ENCODE results near the gene PC.

PC gene

DNA sequence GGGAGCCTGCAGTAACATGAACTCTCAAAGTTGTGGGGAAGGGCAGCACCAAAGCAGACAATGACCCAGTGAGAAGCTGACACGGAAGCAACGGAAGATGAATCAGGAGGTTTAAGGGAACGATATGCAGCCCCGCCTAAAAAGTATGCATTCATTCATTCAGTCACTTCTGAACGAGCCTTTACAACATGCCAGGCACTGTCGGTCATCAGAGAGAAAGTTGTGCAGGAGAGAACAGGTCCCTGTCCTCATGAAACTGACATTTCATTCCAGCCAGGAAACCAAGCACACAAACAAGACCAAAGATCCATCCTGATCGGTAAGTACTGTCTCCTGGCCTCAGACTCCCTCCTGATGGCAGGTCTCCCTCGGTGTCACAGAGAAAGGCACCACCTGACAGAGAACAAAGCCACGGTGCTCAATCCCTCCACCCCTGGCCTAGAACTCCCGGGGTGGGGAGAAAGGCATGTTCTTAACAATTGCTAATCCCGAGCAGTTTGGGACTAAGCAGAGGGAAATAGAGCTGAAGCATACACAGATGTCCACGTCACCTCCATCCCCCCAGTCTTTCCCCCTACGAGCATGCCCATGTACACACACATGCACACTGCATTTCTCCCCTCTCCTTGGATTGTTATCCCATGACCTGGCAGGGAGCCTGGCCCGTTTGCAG lies 52.0 kb downstream of the PC start:
- DNase-seq, result no peak

DNA sequence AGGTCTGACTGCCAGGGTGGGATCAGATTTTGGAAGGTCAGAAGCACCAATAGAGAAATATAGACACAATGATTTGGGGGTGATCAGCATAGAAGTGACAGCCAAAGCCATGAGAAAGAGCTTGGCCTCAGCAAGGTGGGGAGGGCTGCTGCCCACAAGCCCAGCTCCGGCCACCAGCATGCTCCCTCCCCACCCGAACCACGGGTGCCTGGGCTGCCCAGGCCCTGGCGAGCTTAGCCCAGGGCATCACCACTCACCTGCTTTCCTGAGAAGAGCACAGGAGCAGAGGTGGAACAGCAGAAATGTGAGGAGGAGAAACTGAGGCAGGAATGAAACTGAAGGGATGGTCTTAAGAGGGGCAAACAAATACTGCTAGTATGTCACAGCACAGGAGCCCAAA lies 52.6 kb downstream of the PC start:
- DNase-seq, result no peak

DNA sequence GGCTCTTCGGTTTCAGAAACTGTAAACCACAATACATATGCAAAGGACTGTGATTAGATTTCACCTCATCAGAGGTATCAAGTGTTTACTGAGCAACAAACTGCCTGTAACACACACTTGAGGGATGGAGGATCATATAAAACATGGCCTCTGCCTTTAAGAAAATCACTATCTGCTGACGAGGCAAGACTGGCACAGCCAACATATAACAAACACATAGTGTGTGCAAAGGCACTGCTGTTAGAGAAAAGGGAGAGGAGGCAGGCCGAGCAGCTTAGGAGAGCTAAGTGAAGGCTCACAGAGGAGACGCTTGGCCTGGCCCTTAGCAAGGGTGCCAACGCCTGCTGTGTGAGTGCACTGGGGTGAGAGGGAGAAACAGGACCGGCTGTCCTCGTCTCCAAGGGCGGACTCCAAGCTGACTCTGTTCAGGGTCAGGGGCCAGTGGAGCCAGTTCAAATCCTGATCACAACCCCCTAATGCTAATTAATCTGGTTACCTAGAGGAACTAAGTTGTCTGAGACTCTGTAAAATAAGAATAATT lies 53.1 kb downstream of the PC start:
- no peak for DNase-seq

DNA sequence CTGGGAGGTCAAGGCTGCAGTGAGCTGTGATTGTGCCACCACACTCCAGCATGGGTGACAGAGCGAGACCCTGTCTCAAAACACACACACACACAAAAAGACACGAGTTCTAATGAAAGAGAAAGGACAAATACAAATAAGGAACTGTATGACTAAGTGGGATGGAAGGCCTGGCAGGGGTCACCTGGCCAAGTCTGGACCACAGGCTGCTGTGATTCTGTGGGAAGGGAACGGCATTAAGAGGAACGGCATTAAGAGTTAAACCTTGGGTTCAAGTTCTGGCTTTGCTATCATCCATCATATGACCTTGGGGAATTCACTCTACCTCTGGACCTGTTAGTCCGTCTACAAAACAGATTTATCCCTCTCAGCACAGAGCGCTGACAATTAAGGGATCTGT lies 53.6 kb downstream of the PC start:
- no peak for DNase-seq

DNA sequence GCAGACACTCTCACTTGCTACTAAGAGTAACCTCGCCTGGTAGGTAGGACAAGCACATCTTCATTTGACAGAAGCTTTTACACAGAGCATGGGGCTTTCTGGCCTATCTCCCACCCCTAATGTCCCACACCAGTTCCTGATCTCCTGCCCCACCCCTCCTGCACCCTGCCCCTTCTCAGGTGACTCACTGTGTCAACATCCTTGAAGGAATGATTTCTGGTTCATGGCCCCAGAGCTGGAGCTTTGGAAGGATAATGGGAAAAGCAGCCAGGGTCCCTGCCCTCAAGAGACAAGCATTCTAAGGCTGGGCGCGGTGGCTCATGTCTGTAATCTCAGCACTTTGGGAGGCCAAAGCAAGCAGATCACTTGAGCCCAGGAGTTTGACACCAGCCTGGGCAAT lies 54.1 kb downstream of the PC start:
- no peak for DNase-seq

DNA sequence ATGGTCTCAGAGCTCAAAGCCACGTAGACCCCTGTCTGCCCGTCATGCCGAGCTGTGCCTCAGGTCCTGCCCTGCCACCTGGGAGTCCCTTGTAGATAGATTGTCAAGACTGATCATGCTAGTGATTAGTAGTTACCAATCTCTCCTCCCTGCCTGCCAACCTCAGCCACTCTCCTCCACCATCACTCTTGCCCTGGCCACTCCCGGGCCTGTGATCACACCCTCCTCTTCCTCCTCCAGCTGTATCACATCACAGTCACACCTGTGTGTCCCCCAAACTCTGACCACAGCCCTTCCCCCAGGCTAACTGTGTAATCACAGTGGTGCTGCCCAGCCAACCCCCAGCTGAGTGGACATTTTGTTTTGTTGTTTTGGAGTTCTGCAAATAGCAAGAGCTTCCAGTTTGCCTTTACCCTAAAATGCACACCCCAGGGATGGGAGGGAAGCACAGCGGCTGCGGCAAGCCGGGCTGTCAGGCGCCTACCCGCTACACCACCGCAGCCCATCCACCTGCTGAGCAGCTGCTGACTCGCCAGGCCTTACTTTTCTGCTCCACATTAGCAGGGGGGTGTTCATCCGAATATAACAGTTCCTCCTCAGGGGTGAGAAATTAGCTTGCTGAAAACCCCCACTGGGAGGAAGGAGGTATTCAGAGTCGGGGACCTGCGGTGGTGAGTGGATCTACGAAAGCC lies 55.6 kb downstream of the PC start:
- no peak for DNase-seq

DNA sequence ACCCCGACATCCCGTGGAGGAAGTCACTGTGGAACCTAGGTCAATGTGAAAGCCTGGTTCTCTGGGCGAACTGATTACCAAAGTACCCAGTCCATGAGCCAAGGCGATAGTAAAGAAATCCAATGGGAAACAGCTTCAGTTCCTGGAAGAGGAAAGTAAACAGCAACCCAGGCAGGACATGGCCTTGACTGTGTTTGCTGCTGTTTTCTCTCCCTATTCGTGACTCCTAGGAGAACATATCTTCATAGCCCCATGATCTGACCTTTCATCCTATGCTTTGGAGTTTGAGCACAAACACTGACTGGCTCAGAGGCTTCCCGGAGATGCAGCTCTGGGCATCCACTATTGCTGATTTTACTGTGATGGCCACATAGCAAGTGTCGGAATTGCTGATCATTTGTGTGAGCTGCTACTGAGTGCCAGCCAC lies 56.2 kb downstream of the PC start:
- no peak for DNase-seq

DNA sequence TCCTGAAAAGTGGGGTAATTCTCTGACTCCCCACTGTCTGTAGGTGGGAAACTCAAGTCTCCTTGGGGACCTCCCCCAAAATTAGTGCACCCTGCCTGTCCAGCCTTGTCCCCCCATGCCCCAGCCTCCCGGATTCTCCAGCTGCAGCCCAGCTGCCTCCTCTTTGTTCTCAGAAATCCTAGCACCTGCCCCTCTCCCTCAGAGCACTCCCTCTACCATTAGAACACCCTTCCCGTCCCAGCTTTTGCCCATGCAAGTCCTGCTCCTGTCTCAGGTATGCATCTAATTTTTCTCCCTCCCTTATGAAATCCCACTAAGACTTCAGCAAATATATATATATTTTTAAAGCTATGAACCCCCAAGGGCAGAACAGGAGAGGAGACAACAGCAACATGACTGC lies 64.0 kb downstream of the PC start:
- DNase-seq, result no peak

DNA sequence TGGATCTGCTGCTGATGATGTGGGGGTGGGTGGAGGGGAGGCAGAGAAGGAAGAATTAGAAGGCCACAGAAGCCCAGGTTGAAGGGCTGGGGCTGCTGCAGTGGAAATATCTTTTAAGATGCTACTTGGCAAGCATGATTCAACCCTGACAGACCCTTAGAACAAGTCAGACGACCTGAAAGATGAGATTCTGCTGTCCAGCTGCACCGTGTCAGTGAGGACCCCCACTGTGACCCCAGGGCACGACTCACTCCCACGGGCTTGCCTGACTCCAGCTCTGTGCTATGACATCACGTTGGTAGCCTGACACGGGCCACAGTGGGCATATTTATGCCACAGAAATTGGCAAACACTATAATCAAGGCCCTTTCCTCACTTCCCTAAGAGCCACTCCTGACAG lies 65.3 kb downstream of the PC start:
- no peak for DNase-seq

DNA sequence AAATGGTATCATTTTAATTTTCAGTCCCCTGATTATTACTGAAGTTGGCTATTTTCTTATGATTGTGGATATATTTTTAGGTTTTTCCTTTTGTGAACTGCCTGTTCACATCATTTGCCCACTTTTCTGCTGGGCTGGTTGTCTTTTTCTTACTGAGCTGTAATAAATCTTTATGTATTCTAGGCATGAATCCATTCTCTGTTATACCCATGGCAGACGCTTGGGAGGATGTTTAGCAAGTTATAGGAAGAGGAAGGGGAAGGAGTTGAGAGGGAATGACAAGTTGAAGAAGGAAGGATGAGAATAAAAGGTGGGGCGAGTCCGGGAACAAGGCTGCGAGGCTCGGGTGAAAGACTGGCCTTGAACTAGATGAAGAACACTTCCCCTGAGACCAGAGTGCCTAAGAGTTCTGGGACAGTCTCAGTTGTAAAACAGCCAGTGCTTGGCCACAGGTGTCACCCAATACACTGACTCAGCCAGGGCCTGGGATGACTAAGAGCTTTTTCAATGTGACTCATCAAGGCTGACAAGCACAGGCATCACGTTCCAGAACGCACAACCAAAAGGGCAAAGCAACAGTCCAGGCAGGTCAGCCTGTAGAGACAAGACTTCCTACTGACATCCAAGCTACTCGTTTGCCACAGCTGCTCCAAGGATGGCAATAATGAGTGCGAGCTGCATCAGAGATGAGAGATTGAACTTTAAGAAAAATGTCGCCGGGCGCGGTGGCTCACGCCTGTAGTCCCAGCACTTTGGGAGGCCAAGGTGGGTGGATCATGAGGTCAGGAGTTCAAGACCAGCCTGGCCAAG lies 66.1 kb downstream of the PC start:
- peak; percentile 17 for DNase-seq

DNA sequence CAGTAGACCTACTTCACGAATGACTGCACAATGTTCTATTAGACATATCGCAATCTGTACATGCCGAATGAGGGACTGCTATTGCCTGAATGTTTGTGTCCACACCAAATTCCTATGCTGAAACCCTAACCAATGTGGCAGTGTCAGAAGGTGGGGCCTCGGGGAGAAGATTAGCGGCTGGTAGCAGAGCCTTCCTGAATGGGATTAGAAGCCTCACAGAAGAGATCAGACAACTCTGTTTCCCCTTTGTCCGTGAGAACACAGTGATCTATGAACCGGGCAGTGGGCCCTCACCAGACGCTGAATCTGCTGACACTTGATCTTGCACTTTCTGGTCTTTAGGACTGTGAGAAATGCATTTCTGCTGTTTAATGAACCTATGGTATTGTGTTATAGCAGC lies 68.2 kb downstream of the PC start:
- DNase-seq, result no peak

DNA sequence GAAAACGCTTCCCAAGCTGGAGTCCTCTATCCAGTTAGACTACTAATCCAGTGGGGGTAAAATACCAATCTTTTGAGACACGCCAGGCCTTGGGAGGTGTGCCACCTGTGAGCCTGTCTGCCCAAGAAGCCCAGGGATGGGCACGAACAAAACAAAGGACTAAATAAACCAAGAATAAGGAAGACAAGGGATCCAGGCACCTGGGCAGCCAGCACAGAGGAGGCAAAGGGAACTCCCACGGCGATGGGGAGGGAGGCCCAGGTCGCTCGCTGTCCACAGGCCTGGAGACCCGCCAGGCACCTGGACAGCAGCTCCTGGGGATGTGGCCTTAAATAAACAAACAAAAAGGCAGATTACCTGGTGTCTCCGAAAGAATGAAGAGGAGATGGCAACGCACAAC lies 69.9 kb downstream of the PC start:
- no peak for DNase-seq

DNA sequence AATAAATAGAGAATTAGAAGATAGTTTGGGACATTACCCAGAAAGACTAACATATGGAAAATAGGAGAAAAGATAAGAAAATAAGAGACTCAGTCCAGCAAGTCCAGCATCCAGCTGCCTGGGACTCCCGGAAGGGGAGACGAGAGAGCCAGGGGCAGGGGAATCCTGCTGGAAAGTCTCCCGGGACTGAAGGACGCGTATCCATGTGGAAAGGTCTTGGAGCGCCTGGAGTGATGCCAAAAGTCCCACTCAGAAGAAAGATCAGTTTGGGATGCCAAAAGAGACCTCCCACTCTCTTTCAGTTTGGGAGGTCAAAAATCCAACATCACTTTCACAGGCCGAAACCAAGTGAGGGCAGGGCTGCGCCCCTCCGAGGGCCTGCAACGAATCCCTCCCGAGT lies 70.7 kb downstream of the PC start:
- DNase-seq, result no peak

DNA sequence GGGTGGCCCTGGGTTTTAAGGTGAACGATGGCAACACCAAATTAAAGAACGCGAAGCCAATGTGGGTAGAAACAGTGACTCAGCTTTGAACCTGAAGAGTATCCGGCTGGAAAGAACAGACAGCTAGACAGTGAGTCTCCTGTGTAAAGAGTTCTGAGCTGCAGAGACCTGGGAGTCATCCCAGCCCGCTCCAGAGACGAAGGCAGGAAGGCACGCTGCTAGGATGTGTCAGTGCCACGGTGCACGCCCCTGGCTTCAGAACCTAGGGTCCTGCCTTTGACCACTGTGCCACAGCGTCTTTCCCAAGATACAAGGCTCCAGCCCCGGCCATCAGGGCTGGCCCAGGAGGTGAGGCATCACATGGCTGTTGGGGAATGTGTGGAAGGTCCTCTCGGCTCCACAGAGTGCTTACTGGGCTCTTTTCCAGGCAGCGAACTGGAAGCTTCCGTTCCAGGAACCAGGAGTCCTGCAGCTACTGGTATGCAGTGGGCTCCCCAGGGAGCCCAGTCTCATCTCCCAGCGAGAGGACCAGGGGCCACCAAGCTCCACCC lies 71.4 kb downstream of the PC start:
- no peak for DNase-seq

DNA sequence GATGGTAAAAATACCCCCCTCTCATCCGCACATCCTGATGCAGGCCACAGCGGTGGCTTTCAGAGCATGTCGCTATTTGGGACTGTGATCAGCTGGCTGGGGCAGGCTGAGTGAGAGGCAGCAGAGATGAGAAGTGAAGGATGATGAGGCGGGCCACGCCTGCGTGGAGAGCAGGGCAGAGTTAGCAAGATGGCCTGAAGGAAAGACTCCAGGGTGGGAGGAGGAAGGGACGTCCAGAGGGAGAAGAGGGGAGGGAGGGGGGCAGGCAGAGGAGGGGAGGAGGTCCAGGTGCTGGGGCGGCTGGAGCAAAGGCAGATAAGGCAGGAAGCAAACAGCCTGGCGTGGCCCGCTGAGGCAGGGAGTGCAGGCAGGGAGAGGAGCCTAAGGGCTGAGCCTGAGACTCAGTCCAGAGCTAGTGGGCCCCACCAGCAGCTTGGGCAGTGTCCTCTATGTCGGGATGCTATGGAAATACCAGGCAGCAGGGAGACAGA lies 72.2 kb downstream of the PC start:
- no peak for DNase-seq

DNA sequence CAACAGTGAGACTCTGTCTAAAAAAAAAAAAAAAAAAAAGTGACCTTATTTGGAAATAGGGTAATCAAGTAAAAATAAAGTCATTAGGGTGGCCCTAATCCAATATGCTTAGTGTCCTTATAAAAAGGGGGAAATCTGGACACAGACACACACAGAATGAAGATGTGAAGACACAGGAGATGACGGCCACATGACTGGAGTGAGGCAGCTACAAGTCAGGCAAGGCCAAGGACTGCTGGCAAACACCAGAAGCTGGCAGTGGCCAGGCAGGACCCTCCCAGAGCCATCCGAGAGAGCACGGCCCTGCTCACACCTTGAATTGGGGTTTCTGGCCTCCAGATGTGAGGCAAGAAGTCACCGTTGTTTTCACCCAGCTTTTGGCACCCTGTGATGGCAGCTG lies 72.7 kb downstream of the PC start:
- DNase-seq, result no peak

DNA sequence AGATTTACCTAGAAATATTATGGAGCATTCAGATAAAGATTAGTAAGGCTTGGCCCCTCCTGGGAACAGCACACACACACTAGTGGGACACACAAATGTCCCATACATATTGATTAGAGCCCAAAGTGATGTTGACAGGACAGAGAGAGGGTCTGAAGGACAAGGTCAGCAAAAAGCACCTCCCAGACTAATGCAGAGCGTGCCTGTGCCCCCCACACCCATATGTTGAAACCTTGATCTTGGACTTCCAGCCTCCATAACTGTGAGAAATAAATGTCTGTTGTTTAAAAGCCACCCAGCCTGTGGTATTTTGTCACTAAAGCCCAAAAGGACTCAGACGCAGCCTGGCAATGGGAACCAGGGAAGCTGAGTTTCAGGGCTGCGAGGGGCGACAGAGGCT lies 73.7 kb downstream of the PC start:
- DNase-seq, result no peak

DNA sequence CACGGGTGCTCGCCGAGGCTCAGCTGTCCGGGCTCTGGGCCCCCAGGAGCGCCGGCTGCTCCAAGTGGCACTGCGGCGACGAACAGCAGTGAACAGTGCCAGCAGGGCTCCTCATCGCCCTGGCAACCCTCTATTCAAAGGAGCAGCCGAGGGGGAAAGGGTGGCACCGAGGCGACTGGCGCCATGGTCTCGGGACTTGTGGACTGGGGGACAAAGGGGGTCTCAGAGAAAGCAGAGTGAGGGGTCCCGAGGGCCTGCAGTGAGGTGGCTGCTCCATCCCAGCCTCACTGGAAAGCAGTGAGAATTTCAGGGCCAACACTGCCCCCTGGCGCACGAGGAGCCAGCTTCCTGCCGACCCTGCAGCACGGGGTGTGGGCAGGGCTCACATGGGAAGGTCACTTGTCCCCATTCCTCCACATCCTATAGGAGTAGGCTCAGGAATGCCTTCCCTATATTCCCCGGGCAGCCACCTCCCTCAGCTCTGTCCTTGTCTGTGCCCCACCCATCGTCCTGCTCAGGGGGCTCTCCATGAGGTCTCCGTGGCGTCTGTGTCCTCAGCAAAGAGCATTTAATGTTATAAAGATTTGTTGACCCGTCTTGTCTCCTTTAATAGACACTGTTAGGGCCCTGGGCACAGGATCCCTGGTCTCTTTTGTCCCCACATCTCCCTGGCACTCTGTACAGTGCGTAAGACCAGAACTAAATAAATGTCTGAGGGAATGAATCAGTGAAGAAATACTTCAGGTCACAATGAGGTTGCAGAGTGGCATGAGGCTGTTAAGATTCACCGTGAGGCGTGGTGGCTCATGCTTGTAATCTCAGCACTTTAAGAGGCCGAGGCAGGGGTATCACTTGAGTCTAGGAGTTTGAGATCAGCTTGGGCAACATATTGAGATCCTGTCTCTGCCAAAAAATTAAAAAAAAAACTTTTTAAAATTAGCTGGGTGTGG lies 74.9 kb downstream of the PC start:
- DNase-seq, result peak; percentile 70

DNA sequence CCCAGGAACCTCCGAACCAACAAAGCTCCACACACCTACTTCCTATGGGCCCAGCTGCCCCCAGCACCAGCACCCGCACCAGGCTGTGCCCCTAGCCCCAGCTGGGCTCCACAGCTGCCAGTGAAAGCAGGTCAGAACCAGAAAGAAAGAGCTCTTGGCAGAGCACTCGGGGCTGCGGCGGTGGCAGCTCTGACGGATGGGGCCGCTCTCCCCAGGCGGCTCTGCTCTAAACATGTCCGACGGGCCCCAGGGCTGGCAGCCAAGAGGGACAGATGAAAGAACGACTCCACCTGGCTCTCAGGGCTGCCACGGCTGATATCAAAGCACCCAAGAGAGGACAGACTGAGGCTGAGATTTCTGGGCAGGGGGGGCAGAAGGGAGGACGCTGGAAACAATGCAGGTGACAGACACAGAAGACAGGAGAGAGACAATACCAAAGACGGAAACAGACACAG lies 75.6 kb downstream of the PC start:
- DNase-seq, result no peak

DNA sequence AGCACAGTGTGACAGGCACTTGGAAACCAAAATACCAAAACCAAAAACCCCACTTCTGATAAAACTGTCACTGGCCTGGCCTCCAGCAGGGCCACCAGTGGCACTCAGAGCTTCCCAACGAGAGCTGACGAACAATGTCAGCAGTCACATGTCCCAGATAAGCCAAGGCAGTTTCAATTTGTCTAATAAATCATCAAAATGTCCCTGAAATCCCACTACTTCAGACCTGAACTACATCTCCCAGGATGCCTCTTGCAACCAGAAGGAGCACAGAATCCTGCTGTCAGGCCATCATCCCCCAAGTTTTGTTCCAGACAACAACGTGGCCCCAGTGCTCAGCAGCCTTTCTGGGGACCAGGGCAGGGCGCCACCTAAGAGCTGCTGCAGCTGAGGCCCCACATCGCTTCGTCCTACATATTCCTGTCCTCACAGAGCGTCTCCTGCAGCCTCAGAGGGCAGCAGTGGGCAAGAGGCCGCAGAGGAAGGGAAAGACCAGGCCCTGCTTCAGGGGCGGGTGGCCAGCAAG lies 76.2 kb downstream of the PC start:
- no peak for DNase-seq

DNA sequence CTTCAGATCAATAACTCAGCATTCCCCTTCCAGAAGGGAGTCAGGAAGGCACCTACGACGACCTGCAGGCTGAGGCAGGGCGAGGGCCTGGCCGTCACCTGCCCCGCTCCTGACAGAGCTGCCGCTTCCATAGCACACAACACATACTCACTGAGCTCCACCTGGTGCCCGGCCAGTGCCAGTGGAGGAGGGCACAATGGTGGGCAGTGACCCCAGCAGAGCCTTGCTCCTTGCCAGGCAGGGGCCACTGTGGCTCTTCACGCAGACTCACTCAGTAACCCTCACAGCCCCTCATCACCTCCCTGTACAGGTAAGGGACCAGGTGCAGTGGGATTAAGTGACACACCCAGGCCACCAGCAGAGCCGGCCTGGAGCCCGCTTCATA lies 76.7 kb downstream of the PC start:
- no peak for DNase-seq

Measured in CD4-positive, alpha-beta T cell treated with Interleukin-6 for 4 hours (primary cell).